T-helper 9 cell (primary cell): ENCODE data around the gene NEK4.

Experiments used
- DNase-seq: peaks from one replicate; pipeline ENCODE4 v3.0.0-alpha.2; 2020
- total RNA-seq, 2 donors: gene quantifications; one replicate each; lab custom pipeline; 2026; lab: John Stamatoyannopoulos, UW

Gene NEK4
- 18.1 to 38.7 reads per million in 2 donors for total RNA-seq

DNA sequence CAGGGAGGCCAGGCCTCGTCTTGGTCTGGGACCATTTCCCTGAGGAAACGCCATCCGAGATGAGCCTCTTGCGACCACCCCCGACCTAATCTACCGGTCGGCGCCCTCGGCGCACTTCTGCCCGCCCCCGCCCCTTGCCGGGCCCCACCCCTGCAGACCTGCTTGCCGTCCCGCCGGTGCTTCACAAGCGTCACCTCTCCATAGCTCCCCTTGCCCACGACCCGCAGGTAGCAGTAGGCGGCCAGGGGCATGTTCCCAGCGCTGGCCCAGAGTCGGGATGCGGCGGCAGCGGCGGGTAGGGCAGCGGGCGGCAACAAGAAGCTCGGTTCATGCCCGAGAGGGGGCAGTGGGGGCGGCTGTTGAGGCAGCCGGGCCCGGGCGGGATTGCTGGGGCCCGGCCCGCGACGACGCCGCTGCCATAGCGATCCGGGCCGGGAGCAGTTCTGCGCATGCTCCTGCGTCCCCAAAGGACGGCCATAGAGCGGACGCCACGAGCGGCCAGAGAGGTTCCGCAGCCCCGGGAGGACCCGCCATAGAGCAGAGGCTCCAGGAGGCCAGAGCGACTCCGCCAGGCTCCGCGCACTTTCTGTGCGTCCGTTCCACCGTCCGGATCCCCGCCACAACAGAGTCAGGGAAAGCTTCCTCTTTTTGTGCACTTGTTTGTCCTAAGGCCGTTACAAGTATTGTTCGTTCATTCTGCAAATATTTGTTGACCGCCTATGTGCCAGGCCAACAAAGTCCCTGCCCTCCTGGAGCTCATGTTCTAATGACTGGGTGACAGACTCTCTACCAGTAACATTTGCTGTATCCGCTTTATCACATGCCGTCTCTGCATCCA lies at the start of gene NEK4:
Gene NEK4, minus strand, starts transcription at position 445 of the 838 bp plus-strand sequence. Its CDS starts 194 bp downstream, at position 251.
- DNase-seq = peak; percentile 54

DNA sequence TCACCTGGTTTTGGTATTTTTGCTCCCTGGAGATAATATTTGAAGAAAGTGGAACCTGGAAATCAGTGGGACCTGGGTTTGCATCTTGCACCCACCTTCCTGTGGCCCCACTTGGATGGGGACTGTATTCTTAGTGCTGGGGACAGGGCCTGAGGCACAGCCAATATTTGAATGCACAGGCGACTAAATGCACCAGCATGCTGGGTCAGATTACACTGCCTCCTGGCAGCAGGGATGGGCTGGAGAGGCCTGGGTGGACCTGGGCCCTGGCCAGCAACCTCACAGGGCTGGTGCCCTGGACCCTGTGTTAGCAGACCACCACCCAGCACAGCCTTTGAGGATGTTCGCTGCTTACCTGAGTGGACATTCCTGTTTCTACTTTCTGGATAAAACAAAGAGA lies 49.2 kb upstream of the NEK4 start:
- no peak for DNase-seq

DNA sequence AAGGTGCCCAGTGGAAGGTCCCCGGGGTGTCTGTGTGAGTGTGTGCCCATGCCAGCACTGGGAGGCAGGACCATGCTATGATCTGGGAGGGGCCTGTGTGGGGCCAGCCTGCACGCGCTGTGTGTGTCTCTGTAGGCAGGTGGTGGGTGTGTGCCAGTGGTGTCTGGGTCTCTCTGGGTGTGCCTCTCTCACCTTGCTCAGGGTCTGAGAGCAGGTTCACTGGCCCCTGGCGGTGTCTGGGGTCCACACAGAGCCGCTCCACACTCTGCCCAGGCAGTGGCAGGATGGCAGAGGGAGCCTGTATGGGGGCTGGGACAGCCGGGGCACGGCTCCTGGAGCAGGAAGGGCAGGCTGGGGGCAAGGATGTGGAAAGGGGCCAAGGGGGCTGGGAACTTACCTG lies 47.1 kb upstream of the NEK4 start:
- no peak for DNase-seq

DNA sequence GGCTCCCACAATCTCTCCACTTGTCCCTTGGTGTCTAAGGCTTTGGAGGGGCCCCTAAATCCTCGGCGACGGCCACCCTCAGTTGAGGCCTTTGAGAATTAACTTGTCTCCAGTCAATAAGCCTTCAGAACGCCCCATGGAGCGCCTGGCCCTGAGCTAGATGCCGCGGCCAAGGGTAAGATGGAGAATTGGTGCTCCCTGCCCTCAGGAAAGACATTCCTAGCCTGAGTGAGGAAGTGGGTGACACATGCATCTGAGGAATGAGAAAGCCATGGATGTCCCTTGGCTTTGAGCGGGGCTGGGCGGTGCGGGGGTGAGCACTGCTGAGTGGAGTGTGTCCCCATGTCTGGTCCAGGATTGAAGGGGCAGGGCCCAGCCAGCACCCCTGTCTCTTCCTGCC lies 46.5 kb upstream of the NEK4 start:
- no peak for DNase-seq

DNA sequence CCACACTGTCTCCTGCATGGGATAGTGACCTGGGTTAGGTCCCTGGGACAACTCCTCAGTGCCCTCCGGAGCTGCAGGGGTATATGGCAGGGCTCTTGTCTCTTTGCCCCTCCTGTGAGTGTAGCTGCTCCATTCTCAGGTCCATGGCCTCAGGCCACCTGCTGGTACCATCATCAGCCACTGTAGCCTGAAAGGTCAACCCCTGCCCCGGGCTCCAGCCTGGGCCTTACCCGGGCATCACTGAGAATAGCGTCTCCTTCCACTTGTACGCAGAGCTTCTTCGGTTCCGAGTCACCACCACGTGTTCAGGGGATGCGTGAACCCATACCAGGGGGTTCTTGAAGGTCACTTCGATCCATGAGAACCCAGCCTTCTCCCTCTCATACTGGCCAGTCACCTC lies 45.9 kb upstream of the NEK4 start:
- no peak for DNase-seq

DNA sequence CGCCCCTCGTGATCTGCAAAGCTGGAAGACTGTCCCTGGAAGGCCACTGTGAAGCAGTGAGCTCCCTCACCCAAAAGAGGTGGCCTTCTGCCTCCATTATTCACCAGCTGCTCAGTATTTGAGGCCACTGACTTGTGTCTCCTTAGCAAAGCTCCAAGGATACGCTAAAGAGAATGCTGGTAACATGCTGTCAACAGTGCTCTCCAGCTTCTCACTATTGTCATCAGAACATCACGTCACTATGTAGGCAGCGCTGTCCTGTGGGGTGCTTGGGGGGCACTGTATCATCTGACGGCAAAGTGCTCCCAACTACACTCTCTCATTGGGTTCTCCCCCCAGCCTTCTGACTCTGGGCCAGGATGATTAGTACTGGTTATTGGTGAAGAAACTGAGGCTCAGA lies 45.5 kb upstream of the NEK4 start:
- DNase-seq = no peak

DNA sequence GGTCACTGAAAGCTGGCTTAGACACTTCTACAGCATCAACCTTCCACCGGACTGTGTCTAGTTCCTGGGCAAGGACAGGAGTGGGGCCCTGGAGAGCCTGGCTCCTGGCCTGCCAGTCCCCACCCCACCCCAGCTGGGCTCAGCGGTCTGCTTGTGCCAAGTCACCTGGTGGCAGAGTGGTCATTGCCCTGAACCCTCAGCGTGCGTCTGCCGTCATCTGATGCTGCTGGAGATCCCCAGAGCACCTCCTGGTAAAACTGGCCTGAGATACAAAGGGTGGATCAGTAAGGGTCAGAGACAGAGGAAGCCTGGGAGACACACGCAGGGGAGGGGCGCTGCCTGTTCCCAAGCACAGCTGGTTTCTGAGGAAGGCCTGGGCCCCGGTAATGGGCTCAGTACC lies 43.1 kb upstream of the NEK4 start:
- no peak for DNase-seq

DNA sequence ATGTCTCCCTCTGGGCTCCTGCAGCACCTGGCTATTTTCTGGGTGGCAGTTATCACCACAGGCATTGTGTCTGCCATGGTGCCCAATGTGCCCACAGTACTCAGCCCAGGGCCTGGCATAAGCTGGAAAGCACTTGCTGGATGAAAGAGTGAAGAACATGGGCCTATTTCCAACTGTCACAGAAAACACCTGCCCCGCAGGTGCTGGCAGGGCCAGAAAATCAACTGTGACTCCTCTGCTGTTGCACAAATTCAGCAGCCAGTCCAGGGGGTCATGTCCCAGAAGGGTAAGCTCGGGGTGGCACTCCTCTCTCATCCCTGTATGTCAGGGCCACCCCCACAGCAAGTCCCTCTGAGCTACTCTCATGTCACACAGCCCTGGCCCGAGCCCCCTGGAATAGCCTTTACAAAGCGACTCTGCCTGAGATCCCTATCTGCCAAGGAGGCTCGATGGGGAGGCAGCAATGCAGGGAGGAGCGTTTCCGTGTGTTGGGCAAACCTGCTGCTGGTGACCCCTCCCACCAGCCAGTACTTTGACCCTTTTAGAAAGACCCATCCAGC lies 40.8 kb upstream of the NEK4 start:
- no peak for DNase-seq

DNA sequence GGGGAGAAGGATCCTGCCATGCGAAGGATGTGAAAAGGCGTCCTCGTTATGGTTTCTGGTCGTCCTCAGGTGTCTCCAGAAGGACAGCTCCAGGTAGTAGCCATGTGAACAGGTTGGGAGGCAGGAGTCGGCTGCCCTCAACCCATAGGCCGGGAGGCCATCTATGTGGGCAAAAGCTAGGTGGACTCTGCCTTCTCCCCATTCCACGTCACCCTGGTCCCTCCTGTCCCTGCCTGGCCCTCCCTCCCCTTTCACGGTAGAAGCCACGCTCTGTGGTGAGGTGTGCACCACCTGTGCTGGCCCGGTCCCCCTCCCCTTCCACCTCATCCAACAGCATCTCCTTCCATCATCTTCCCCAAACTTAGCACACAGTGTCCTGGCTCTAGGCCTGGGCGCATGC lies 40.2 kb upstream of the NEK4 start:
- no peak for DNase-seq

DNA sequence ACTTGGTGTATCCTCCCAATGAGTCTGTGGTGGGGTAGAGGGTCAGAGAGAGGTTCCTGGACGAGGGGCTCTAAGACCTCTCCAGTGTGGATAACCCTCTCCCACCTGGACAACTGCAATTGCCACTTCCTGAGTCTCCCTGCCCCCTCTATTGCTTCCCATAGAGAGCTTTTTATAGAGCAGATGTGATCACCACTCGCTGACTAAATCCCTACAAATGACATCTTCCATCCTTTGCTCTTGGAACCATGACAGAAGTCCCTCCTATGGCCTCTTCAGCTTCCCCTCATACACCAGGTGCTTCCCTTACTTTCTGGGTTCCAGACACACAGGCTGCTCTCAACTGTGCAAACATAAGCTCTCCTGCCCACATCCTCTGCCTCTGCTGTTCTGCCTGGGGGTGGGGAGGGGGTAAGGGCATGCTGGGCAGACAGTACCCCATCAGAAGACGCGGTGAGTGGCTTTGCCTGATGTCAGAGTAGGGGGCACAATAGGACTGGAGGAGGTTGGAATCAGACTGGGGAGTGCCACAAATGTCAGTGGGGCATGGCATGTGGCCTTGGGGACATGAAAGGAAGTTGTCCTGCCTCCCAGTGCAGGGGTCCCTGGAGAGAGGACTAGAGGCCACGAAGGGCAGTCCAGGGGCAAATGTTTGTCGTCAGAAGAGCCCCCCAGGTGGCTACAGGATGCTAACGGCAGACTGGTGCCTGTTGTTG lies 39.1 kb upstream of the NEK4 start:
- DNase-seq = no peak

DNA sequence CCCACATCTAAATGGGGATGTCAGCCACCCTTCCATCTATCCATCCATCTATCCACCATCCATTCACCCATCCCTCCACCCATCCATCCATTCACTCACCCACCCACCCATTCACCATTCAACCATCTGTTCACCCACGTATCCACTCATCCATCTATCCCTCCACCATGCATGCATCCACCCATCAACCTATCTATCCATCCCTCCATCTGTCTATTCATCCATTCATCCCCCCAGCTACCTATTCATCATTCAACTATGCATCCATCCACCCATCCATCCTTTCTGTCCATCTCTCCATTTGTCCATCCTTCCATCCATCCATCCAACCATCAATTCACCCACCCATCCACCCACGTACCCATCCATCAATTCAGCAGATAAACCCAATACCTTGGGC lies 38.4 kb upstream of the NEK4 start:
- no peak for DNase-seq

DNA sequence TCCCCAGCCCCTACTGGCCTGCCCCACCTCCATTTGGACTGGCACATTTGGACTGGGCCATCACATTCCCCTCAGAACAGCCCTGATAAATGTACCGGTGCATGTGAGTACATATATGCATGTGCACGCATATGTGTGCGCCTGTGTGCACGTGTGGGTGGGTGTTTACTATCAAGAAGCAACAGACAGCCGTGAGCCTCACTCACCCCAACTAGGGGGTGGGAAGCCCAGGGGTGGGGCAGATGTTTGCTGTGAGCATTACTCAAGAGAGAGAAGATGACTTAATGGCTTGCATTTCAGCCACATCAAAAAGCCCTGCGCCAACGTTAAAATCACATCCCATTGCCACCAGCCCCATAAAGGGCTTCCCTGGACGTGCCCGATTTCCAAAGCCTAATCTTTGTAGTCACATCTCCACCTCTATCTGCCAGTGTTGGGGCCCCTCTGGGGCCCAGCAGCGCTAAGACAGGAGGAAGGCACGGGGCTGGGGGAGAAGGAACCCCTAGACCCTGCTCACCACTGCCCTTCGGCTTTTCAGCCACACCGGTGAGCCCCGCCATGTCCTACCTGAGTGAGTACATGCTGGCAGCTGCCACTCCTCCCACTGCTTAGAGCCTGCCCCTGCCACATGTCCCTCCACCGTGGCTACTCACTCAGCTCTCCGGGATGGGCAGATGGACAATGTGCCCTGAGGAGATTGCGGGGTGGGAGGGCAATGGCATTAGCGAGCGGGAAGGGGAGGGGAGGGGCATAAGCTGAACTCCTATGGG lies 34.7 kb upstream of the NEK4 start:
- DNase-seq = no peak

DNA sequence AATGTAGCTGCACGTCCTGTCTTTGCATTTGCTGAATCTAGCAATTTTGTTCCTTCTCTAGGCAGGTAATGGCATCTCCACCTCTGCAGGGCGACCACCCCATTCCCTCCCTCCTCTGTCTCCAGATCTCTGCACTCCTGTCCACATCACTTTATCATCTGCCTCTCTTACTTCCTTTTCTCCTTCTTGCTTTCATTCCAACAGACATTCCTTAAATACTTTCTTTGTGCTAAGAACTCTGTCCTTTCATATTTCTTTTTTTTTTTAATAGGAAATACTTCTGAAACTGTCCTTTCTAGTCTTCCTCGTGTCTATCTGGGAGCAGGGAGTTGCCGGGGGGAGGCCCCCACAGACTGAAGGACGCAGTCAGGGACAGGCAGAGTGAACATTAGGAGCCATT lies 31.1 kb upstream of the NEK4 start:
- DNase-seq = no peak

DNA sequence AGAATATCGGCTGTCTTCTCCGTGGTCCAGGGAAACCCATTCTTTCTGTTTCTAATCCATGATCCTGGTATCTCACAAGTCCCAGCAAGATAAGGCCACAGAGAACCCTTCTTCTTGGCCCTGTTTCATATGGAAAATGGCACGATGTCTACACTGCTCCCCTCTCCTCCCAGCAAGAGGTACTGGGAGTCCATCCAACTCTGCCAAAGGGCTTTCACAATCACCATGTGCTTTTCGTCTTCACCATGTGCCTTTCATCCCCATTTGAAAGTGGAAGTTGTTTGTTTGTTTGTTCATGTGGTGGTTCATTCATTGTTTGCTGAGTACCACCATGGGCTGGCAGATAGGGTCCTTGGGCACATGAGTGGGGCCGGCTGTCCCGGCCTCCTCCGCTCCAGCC lies 29.3 kb upstream of the NEK4 start:
- DNase-seq = no peak

DNA sequence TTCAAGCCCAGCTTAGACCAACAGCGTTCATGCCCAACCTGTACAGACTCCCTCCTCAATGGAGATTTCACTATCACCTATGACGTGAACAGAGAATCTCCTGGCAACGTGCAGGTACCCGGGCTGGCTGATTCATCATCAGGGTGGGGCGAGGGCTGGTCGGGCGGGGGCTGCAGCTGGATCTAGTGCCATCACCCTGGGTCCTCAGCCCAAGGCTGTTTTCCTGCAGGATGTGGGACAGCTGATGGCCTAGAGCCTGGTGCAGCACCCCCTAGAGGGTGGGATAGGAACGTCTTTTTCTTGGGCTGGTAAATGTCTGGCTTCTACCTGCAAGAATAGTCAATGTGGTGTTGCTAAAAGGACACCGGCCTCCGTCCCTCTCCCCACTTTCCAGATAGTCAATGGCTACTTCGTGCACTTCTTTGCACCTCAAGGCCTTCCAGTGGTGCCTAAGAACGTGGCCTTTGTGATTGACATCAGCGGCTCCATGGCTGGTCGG lies 28.3 kb upstream of the NEK4 start:
- no peak for DNase-seq

DNA sequence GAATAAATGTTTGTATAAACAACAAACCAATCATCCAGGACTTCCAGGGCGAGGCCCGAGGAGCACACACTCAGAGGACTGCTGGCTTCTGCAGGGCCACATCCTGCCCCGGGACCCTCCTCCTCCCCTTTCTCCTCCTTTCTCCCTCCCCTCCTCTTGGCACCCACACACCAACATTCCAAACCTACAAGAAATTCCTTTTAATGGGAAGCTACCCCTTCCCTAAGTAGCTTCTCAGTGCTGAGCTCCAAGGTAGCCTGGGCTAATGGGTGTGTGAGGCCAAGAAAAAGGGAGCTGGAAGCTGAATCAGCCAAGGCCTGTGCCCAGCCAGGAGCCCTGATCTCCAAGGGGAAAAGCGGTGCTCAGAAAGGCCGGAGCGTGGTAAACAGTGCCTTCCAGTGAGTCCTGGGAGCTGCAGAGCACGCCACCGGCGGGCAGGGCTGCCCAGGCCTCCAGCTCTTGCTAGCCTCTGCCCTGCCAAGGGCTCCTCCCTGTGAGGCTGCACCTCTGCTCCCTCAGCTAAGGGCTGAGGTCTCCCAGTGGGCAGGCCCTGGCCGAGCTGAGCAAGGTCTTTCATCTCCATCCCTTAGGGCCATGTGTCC lies 27.7 kb upstream of the NEK4 start:
- no peak for DNase-seq

DNA sequence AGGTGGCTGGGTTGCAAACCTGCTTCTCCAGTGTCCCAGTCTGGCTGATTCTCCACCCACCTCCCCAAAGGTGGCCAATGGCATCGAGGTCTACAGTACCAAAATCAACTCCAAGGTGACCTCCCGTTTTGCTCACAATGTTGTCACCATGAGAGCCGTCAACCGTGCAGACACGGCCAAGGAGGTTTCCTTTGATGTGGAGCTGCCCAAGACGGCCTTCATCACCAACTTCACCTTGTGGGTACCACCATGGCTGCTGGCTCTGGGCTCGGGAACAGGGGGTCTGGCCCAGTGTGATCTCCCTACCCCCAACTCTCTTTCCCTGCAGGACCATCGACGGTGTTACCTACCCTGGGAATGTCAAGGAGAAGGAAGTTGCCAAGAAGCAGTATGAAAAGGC lies 25.7 kb upstream of the NEK4 start:
- no peak for DNase-seq

DNA sequence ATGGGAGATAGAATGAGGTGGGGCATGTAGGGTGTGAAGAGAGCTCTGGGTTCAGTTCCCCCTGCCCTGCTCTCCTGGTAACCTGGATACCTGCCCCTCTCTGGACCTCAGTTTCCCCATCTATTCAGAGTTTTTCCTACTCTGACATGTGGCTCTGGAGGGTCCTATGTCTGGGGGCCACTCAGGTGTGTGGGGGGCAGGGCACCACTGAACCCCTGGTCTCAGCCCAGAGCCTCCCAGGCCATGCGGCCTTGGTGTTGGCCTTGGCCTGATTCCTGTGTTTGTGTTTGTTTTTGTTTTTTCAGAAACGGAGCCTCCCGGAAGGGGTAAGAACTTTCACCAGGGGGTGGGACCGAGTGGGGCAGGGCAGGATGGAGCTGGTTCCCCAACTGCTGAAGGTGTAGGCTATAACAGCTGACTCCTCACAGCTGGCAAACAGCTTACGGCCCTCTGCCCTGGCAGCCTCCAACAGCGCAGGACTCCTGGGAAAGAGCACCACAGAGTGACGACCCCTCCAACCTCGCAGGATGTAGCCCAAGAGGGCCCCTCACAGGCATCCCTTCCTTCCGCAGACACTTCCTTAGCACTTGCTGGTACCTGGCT lies 24.7 kb upstream of the NEK4 start:
- DNase-seq = no peak

DNA sequence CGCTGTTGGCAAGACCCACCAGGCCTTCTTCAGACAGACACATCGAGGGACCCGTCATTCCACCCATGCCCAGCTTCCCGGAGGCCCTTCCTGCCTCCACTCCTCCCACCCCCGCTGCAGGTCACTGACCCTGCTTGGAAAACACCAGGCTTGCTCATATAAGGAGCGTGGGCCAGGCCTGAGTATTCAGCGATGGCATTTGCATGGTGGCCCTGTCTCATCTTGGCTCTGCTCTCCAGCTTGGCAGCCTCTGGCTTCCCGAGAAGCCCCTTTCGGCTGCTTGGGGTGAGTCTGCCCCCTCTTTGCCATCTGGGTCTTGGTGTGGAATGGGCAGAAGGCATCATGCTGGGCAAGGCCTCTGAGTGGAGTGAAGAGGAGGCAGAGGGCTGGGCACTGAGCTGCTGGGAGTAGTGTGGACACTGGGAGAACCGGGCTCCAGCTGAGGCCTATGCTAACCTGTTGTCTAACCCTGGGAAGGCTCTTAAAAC lies 23.9 kb upstream of the NEK4 start, which contains the start of gene ITIH3:
Gene ITIH3, plus strand, starts transcription at position 185 of the 488 bp plus-strand sequence. Its CDS starts 8 bp downstream, at position 193.
- DNase-seq = no peak

DNA sequence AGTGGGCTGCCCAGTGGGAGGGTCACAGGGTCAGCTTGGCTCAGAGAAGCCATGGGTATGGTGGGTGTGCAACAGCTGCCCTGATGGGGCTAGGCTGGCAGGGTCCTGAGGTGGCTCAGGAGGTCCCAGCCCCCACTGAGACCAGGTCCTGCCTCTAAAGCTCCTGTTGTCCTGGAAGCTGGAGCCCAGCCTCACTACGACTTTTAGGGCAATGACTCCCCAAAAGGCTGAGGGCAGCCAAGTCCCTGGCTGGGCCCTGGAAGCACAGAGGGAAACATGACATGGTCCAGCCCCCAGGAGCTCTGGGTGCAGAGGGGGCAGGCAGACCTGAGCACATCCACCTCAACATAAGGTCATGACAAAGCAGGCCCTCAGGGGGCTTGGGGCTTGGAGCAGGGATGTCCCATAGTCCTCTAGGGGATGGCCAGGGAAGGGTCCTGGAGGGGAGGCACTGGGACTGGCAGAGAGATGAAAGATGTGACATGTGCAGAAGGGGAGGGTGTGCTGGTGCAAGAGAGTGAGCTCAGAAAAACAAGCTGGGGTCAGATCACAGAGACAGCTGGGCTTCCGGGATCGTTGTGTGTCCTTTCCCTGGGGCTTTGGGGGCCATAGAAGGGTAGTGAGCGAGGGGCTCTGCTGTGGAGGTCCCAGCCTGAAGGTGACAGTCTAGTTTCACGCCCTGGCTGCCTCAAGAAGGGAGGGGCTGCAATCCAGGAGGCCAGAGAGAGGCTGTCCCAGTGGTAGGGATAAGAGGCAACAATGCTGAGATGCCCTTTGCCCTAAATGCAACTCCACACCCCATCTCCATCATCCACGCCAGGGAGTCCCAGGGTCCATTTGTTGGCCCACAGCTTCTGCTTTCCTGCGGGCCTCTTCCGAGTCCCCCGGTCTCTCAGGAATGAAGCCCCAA lies 23.2 kb upstream of the NEK4 start:
- DNase-seq = no peak
